Activated CD4-positive, alpha-beta T cell treated with anti-CD3 and anti-CD28 coated beads, Interleukin-2, amount 50 U/mL, for 4 hours (primary cell): ENCODE results near the gene HORMAD1.
"Not testable (repeated sequence)": the region's sequence is repeated elsewhere in the genome, so short reads cannot be mapped to it uniquely, and the experiment has no call there.

Source experiments
- DNase-seq, 2 experiments: peaks; one replicate each; pipeline ENCODE4 v3.0.0-alpha.2; 2020

The HORMAD1 gene

DNA sequence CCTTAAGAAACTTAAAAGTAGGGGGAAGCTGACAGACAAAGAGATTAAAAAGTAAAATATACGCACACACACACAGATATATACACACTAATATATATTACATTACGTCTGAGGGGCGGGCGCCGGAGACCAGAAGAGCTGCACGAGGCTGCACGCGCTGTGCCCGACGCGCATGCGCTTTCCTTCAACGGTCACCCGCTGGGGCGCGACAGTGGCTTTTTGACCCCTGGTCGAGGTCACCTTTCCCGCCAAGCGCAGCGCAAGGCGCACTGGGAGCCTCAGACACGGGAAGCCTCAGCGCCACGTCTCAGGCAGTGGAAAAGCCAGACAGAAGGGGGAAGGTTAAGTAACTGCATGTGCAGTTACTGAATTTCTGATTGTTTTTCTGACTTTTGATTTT, at the start of gene HORMAD1:
TSS of gene HORMAD1 (minus strand) at position 193 of the 400 bp plus-strand sequence. CDS start 1,390 bp downstream, outside the sequence.
- DNase-seq = no peak

DNA sequence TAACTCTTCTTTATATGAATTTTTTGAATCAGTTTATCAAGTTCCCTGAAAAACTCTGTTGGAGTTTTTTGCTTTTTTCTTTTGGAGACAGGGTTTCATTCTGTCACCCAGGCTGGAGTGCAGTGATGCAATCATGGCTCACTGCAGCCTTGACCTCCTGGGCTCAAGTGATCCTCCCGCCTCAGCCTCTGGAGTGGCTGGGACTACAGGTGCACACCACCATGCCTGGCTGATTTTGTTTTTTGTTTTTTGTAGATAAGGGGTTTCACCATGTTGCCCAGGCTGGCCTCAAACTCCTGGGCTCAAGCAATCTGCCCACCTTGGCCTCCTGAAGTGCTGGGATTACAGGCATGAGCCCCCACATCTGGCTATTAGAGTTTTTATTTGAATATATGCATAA, 47.0 kb upstream of the HORMAD1 start:
- not testable (repeated sequence) for DNase-seq

DNA sequence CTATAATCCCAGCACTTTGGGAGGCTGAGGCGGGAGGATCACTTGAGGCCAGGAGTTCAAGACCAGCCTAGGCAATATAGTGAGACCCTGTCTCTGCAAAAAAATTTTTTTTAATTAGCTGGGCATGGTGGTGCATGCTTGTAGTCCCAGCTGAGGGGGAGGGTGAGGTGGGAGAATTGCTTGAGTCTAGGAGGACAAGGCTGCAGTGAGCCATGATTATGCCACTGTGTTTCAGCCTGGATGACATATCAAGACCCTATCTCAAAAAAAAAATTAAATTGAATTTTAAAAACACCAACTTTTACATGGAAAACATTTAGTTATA, 45.2 kb upstream of the HORMAD1 start:
- not testable (repeated sequence) for DNase-seq

DNA sequence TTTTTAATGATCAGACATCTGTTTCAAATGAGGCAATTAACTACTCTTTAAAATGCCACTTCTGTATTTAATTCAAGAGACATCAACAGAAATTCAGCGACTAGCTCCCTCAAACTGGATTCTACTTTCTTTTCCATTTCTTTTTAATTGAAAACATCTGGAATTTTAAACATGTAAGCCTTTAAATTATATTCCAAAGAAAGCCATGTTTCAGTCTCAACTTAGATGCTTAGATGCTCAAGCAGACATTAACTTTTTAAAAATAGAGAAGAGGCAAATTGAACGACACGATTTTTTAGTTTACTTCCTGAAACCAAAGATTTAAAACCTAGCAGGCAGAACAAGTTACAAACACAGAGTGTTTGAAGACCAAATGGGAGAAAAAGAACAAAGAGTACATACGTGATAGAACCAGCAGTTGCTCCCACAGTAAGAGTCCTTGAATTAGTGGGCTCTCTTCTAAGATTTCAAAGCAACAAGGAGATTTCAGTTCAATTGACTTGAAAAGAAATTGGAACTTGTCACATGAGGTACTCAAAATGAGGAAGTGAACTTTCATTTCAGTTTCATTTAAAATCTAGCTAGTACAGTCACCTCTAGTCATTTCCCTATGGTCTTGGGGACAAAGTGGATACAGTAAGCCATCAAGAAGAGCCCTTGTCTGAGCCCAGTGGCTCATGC, 44.7 kb upstream of the HORMAD1 start, which contains the start of gene CTSS:
TSS of gene CTSS (minus strand) at position 483 of the 681 bp plus-strand sequence. CDS start 1,015 bp downstream, outside the sequence.
- no peak for DNase-seq

GRCh38 chr1:150764617-150765101, 44.0 kb upstream of the HORMAD1 start:
- DNase-seq = no peak

GRCh38 chr1:150763018-150763417, 42.3 kb upstream of the HORMAD1 start:
- no peak for DNase-seq

DNA sequence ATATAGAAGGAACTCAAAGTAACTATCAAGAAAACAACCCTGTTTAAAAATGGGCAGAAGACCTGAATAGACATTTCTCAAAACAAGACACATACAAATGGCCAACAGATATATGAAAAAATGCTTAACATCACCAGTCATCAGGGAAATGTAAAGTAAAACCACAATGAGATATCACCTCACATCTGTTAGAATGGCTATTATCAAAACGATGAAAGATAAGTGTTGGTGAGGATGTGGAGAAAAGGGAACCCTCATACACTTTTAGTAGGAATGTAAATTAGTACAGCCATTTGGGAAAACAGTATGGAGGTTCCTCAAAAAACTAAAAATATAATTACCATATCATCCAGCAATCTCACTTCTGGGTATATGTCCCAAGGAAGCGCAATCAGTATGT, 41.9 kb upstream of the HORMAD1 start:
- DNase-seq = no peak

- DNase-seq = no peak
These were observed 41.1 kb upstream of the HORMAD1 start for GRCh38 chr1:150761801-150762200.

GRCh38 chr1:150760013-150760412, 39.3 kb upstream of the HORMAD1 start:
- no peak for DNase-seq

DNA sequence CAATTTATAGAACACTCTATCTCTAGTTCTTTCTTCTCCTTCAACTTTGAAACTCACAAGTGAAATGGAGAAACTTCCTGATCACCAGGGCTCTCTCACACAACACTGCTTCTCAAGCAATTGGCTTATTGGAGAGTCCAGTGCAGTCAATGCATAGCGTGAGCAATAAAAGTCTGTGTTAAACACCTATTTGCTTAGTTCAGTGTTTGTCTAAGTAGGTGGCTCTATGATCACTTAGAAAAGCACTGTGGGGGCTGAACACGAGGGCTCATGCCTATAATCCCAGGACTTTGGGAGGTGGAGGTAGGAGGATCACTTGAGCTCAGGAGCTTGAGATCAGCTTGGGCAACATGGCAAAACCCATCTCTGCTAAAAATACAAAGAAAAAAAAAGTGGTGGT, 32.7 kb upstream of the HORMAD1 start:
- DNase-seq = no peak

DNA sequence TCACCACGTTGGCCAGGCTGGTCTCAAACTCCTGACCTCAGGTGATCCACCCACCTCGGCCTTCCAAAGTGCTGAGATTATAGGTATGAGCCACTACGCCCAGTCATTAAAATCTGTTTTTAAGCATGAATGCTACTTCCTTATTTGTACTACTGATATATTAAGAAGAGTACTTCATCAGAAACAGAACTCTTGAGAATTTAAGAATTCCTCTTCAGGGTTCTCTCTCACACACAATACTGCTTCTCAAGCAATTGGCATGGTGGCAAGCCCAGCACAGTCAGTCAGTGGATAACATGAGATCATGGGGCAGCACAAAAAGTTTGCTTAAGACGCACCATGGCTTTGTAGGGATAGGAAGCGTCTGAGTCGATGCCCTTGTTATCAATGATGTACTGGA, 30.7 kb upstream of the HORMAD1 start:
- DNase-seq = no peak

GRCh38 chr1:150749720-150750311, 29.1 kb upstream of the HORMAD1 start:
- no peak for DNase-seq

GRCh38 chr1:150748878-150749719, 28.4 kb upstream of the HORMAD1 start:
- no peak for DNase-seq

DNA sequence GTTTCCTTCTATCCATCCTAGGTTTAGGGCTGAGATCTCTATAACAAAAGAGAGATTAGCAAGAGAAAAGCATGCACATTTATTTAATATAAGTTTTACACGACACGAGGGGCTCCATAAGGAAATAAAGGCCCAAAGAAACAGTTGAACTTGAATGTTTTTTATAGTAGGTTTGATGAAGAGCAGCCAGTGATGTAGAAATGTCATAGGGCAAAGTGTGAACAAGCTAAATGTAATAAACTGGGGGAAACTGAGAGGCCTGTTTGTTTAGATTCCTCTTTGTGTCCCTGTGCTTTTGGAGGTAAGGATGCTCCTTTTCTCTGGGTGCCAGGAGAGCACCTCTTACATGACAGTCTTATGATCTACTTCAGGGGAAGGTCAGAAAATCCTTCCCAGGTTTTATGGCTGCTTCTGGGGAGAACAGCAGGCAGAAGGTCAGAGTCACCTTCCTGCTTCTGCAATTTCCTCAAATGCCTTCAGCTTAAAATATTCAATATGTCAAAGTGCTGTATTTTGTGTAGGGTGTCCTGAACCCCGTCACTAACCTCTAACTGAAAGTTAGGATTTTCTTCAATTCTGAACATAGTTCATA, 9.5 kb upstream of the HORMAD1 start:
- DNase-seq = no peak

GRCh38 chr1:150724336-150724735, 3.6 kb upstream of the HORMAD1 start:
- no peak for DNase-seq

DNA sequence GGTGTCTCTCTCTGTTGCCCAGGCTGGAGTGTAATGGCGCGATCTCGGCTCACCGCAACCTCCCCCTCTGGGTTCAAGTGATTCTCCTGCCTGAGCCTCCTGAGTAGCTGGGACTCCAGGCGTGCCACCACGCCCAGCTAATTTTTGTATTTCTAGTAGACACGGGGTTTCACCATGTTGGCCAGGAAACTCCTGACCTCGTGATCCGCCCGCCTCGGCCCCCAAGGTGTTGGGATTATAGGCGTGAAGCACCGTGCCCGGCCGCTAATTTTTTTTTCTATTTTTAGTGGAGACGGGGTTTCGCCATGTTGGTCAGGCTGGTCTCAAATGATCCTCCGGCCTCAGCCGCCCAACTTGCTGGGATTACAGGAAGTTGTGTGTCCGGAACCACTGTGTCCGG, 597 bp downstream of the HORMAD1 start:
- no peak for DNase-seq

DNA sequence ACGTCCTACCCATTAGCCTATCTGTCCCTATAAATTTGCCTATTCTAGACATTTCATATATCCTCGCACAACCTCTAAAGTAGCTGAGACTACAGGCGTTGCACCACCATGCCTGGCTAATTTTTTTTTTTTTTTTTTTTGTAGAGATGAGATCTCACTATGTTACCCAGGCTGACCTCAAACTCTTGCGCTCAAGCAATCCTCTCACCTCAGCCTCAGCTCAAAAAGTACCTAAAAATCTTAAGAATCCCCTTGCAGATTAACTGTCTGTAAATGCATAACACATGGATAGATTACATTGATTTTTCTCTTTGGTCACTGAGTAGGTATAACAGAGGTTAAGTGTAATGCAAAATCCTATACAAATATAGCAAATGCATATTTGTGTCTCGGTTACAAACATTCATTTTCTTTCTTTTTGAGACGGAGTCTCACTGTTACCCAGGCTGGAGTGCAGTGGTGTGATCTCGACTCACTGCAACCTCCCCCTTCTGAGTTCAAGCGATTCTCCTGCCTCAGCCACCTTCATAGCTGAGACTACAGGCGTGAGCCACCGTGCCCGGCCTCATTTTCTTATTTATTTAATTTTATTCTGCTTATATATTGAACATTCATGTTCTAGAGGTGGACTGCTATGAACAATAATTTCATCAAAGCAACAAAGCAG, 2.3 kb downstream of the HORMAD1 start:
- DNase-seq = no peak

DNA sequence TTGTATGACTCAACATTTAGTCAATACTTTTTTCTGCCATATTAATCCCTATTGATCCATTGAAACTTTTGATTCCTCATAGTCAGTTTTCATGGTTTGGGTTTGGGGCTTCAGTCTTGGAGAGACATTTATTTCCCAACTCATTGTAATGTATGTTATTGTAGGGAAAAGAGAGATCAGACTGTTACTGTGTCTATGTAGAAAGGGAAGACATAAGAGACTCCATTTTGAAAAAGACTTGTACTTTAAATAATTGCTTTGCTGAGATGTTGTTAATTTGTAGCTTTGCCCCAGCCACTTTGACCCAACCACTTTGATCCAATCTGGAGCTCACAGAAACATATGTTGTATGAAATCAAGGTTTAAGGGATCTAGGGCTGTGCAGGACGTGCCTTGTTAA, 11.7 kb downstream of the HORMAD1 start:
- not testable (repeated sequence) for DNase-seq

- DNase-seq = no peak
These were observed 12.1 kb downstream of the HORMAD1 start for GRCh38 chr1:150708595-150708994.

DNA sequence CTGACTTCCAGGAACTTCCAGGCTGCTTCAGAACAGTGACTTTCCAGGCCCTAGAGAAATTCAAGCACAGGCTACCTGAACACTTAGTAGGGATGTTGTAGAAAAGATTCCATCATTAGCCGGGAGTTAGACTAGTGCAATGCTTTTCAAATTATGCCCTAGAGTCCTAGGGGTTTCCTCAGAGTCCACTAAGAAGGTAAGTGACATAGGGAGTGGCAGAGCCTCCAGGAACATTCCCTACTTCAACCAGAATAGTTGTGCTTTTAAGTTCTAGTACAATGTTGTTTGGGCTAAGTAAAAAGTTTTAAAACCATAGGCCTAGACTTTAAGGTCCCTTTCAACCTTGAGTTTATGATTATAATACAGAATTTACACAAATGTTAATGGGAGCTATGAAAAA, 14.6 kb downstream of the HORMAD1 start:
- DNase-seq = no peak

DNA sequence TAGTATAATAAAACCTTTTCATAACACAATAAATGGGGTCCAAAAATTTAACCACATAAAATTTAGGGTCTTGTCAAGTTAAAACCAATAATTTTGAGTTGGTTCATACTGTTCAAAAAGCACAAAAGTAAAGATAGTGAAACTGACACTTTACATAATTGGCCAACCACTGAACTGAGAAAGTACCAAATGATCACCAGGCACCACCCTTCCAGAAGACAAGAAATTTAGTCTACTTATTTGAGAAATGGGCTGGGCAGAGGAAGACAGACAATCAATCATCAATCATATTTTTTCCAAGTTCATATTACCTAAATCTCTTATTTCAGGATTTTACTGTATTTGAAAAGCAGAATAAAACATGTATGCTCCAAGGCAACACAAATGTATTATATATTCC, 17.3 kb downstream of the HORMAD1 start:
- no peak for DNase-seq

DNA sequence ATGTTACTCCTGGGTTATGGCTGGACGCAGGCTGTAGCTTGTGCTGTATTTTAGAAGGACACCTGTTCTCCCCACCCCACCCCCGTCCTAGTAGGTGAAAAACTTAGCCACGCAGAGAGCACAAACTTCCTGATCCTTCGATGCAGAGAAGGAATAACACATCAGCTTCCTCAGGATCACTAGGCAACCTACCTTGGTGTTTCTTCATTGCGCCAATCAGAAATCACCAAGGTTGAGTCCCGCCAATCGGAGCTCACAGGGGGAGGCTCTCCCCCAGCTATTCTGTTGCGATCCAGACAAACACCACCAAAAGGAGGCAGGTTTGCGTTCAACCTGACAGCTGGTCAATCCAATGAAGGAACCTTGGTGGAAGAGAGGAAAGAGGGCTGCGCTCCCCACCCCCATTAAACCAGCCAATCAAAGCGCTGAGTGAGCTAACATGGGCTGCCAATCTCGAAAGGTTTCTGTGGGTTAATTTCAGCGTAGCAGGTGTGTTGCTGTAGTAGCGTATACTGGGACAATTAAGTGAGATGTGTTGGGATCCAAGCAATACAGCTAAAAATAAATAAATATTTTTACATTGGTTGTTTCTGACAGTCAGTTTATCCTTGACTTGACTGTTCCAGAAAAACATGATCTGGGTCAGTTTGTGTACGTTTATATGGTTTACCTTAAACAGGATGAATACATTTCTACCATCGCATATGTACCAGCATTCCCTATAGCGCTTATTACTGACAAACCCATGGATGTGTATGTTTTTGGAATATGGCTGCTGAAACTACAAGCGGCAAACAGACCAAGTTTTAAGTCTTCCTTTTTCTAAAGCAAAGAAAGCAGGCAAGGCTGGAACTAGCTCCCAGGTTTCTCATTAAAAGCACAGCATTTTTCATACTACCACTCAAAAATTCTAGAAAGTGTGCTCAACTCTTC, 23.4 kb downstream of the HORMAD1 start, which contains the start of gene GOLPH3L:
TSS of gene GOLPH3L (minus strand) at position 160 of the 933 bp plus-strand sequence. CDS start 2,316 bp downstream, outside the sequence.
- peak; percentile 85 to 86 for DNase-seq
